ENCODE measurements around the gene DEXI. TPM values are rescaled to one million over a fixed set of nuclear protein-coding genes. Genes with fewer than 3 reads are reported as not detected.

The DEXI gene
- total RNA-seq, 2 donors from 2014 or later = 22.9 to 24.6 TPM

DNA sequence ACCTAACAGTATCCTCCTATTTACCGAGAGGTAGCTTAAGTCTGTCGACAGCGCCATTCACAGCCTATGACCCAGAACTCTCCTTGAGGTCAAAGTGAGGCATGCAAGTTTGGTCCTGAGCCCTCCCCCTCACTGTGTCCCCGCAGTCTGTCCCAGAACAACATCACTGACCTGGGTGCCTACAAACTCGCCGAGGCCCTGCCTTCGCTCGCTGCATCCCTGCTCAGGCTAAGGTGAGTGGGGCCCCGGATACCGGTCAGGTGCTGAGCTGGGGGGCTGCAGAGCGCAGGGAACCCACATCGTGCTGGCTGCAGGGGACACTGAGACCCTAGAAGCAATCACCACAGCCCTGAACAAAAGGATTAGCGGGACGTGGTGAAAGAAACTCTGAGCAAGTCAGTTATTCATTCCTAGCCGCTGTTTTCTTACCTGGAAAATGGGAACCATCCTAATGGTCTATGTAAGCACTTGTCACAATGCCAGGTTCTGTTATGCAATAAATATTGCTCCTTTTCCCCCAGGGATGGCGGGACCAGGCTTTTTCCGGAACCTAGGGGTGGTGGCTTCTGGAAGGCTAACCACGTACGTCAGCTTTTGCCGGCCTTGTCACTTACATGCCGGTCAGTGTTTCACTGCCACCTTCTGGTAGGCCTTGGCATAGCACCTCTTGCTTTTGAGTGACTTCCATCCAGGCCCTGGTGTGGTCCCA lies 23.8 kb downstream of the DEXI start:
- ATAC-seq (peak; percentile 92), DNase-seq (peak; percentile 82 to 93)
- intact Hi-C loops (cut with DNase I, micrococcal nuclease) = loop anchor here in 1 of 2 donors (10.0 kb wide), 2 partner anchors 174 to 404 kb away; partner anchors contain the start of gene NUBP1

DNA sequence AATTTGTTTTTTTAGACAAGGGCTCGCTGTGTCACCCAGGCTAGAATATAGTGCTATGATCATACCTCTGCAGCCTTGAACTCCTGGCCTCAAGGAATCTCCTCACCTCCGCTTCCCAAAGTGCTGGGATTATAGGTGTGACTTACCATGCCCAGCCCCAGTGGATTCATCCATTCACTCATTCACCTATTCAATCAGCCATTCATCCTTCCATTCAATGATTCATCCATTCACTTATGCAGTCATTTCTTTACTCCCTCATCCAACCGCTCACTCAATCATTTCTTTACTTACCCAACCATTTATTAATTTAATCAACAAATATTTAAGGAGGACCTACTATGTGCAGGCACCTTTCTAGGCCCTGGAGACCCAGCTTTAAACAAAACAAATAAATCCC lies 25.7 kb downstream of the DEXI start:
- no peak for ATAC-seq
- DNase-seq = no peak
- intact Hi-C loops (cut with DNase I, micrococcal nuclease) = loop anchor here in 1 of 2 donors (10.0 kb wide), 2 partner anchors 172 to 402 kb away; partner anchors contain the start of gene NUBP1

DNA sequence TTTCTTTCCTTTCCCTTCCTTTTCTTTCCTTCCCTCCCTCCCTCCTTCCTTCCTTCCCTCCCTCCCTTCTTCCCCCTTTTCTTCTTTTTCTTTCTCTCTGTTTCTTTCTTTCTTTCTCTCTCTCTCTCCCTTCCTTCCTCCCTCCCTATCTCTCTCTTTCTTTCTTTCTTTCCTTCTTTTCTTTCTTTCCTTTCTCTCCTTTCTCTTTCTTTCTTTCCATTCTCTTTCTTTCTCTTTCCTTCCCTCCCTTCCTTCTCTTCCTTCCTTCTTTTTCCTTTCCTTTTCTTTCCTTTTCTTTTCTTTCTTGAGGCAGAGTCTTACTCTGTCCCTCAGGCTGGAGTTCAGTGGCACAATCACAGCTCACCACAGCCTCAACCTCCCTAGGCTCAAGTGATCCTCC lies 31.0 kb downstream of the DEXI start:
- DNase-seq (no peak), ATAC-seq (no peak)
- intact Hi-C loops (cut with DNase I, micrococcal nuclease) = loop anchor here in 1 of 2 donors (10.0 kb wide), 2 partner anchors 166 to 396 kb away; partner anchors contain the start of gene NUBP1

DNA sequence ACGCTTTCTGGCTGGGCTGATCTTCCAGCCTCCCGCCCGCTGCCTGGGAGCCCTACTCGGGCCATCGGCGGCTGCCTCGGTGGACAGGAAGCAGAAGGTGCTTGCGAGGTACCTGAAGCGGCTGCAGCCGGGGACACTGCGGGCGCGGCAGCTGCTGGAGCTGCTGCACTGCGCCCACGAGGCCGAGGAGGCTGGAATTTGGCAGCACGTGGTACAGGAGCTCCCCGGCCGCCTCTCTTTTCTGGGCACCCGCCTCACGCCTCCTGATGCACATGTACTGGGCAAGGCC lies 34.6 kb downstream of the DEXI start:
- ATAC-seq (no peak), DNase-seq (no peak)
- intact Hi-C loops (cut with DNase I, micrococcal nuclease) = no loop called here

DNA sequence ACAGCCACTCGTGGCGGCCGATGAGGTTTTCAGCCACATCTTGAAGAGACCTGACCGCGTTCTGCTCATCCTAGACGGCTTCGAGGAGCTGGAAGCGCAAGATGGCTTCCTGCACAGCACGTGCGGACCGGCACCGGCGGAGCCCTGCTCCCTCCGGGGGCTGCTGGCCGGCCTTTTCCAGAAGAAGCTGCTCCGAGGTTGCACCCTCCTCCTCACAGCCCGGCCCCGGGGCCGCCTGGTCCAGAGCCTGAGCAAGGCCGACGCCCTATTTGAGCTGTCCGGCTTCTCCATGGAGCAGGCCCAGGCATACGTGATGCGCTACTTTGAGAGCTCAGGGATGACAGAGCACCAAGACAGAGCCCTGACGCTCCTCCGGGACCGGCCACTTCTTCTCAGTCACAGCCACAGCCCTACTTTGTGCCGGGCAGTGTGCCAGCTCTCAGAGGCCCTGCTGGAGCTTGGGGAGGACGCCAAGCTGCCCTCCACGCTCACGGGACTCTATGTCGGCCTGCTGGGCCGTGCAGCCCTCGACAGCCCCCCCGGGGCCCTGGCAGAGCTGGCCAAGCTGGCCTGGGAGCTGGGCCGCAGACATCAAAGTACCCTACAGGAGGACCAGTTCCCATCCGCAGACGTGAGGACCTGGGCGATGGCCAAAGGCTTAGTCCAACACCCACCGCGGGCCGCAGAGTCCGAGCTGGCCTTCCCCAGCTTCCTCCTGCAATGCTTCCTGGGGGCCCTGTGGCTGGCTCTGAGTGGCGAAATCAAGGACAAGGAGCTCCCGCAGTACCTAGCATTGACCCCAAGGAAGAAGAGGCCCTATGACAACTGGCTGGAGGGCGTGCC lies 35.1 kb downstream of the DEXI start:
- ATAC-seq (no peak), DNase-seq (no peak)
- intact Hi-C loops (cut with DNase I, micrococcal nuclease) = no loop called here

DNA sequence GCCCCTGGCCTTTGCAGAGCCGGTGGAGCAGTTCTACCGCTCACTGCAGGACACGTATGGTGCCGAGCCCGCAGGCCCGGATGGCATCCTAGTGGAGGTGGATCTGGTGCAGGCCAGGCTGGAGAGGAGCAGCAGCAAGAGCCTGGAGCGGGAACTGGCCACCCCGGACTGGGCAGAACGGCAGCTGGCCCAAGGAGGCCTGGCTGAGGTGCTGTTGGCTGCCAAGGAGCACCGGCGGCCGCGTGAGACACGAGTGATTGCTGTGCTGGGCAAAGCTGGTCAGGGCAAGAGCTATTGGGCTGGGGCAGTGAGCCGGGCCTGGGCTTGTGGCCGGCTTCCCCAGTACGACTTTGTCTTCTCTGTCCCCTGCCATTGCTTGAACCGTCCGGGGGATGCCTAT lies 35.8 kb downstream of the DEXI start:
- ATAC-seq (no peak), DNase-seq (no peak)
- intact Hi-C loops (cut with DNase I, micrococcal nuclease) = no loop called here

DNA sequence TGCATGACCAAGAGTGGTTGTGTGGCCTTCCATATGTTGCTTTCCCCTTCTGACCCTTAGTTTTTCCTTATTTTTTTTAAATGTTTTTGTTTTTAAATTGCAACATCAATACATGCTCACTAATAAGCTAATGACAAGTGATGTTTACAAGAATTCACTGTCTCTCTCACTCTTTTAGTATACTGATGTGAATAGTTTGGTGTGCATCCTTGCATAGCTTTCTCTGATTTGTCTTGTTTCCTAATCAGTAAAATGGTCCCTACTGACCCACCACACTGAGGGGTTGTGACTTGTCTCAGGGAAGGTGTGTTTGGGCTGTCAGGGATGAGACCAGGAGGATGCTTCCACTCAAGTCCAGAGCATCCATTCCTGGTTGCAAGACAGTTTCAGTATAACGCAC lies 39.3 kb downstream of the DEXI start:
- no peak for ATAC-seq
- DNase-seq = no peak
- intact Hi-C loops (cut with DNase I, micrococcal nuclease) = no loop called here

DNA sequence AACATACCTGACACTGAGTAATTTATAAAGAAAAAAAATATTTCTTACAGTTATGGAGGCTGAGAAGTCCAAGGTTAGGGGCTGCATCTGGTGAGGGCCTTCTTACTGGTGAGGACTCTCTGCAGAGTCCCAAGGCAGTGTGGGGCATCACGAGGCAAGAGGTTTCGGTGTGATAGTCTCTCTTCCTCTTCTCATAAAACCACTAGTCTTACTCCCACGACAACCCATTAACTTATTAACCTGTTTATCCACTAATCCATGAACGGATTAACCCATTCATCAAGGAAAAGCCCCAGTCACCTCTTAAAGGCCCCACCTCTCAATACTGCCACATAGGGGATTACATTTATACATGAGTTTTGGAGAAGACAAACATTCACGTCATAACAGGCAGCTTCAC lies 45.1 kb downstream of the DEXI start:
- intact Hi-C loops (cut with DNase I, micrococcal nuclease) = loop anchor here in 1 of 2 donors (10.0 kb wide), 1 partner anchor 132 kb away; no protein-coding TSS in a partner anchor
- DNase-seq = no peak
- no peak for ATAC-seq

DNA sequence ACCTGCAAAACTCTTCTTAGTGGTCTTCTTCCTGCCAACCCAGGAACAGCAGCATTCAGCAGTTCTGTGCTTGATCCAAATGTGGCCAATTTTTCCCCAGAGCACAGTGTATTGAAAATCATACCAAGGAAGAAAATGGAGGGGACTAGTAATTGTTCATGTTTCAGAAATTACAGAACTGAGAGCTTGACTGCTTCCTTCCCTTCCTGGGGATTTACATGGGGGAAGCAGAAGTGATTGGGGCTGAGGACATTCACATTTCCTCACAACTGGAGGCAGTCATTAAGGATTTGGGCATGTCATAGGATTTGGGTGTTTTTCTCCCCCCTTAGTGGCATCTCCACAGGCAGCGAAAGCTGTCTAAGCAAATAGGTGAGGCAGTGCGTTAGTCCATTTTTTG lies 45.5 kb downstream of the DEXI start:
- intact Hi-C loops (cut with DNase I, micrococcal nuclease) = loop anchor here in 1 of 2 donors (10.0 kb wide), 1 partner anchor 132 kb away; no protein-coding TSS in a partner anchor
- ATAC-seq (no peak), DNase-seq (no peak)

DNA sequence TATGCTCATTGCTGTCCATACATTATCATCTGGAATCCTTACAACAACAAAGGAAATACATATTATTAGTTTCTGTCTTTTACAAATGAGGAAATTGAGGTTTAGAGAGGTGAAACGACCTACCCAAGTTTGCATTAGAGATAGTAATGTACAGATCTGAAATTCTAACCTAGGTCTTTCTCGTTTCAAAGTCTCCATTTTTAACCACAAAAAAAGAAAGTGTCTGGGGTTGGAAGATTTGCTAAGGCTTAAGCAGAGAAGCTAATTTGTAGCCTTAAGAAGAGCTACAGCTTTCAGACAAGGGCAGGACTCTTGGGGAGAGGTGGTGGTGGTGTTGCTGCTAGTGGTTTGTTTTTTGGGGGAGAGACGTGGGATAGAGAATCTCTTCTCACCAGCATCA lies 46.1 kb downstream of the DEXI start:
- intact Hi-C loops (cut with DNase I, micrococcal nuclease) = loop anchor here in 1 of 2 donors (10.0 kb wide), 1 partner anchor 131 kb away; no protein-coding TSS in a partner anchor
- ATAC-seq = no peak
- DNase-seq = no peak

DNA sequence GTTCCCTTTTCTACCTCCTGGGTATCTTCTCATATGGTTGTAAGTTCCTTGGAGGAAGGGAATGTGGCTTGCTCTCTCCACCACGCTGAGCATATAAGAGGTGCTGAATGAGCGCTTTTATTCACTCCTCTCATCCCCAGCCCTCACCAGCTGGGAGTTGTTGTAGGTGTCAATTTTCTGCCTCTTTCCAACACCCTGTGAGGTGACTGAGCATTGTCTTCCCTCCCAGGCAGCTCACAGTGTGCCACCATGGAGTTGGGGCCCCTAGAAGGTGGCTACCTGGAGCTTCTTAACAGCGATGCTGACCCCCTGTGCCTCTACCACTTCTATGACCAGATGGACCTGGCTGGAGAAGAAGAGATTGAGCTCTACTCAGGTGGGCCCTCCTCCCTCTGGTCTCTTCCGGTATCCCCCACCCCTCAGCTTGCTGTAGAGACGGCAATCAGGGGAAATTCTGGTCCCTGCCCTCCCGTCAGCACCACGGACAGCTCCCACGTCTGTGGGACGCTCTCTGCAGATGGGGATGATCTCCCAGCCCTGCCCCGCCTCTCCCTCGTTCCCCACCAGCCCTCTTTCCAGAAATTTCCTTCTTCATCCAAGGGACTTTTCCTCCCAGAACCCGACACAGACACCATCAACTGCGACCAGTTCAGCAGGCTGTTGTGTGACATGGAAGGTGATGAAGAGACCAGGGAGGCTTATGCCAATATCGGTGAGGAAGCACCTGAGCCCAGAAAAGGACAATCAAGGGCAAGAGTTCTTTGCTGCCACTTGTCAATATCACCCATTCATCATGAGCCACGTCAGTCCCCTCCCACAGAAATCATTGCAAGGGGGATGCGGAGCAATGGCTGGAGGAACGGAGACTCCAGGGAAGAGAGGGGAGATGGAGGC lies 47.0 kb downstream of the DEXI start:
- ATAC-seq = no peak
- DNase-seq = peak in 1 of 2 donors; percentile 73
- intact Hi-C loops (cut with DNase I, micrococcal nuclease) = loop anchor here in 1 of 2 donors (10.0 kb wide), 1 partner anchor 130 kb away; no protein-coding TSS in a partner anchor

DNA sequence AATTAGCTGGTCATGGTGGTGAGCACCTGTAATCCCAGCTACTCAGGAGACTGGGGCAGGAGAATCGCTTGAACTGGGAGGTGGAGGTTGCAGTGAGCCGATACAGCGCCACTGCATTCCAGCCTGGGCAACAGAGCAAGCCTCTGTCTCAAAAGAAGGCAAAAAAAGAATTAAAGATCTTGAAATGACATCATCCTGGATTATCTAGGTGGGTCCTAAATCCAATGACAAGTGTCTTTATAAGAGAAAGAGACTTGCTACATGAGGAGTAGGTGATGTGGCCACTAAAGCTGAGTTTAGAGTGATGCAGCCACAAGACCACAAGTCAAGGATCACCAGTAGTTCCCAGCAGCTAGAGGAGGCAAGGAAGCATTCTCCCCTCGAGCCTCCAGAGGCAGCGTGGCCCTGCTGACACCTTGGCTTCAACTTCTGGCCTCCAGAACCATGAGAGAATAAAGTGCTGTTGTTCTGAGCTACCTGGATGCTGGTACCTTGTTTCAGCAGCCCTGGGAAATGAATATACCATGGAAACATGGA lies 49.4 kb downstream of the DEXI start:
- ATAC-seq = no peak
- no peak for DNase-seq
- intact Hi-C loops (cut with DNase I, micrococcal nuclease) = loop anchor here in 1 of 2 donors (10.0 kb wide), 1 partner anchor 128 kb away; no protein-coding TSS in a partner anchor

DNA sequence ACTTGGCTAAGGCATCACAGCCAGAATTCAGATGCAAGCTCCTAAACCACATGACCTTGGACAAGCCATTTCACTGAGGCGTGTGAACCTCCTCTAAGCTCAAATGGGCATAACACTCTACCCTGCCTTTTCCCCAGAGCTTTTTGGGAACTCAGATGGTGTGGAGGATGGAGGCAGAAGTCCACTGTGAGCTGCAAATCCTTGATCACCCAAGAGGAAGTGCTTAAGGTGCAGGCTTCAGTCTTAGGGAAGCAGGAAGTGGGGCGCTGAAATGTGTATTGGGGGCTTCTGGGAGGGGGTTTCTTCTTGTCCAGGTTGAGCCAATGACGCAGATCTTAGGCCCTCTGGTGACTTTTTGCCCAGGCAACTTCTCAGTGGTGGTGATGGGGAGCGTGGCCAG lies 52.4 kb downstream of the DEXI start:
- ATAC-seq (no peak), DNase-seq (no peak)
- intact Hi-C loops (cut with DNase I, micrococcal nuclease) = loop anchor here in 1 of 2 donors (10.0 kb wide), 1 partner anchor 125 kb away; no protein-coding TSS in a partner anchor

DNA sequence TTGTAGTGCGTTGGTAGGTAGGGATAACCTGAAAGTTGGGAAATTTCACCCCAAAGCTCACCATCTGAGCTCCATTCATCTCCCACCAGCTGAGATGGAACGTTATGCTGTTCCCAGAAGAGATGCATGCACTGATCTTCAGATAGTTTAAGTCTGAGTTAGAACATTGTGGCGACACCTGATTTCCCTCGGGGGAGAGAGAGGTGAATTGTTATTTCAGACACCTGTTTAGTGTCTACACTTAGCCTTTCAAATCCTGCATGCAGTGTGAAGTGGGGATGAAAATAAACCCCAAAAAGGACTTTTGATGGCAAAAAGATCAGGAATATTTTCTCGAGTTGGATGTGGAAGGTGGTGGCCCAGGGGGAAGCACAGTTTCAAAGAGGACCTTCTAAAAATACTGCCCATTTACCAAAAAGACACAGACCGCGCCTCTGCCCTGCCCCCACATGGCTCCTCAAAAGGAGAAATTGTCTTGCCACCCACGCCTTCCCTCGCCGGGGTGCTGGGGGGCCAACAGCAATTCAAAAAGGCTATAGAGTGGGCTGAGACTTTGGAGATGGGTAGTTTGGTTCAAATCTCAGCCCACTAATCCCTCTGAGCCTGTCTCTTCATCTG lies 53.8 kb downstream of the DEXI start:
- intact Hi-C loops (cut with DNase I, micrococcal nuclease) = no loop called here
- DNase-seq = peak in 1 of 2 donors; percentile 49
- no peak for ATAC-seq

DNA sequence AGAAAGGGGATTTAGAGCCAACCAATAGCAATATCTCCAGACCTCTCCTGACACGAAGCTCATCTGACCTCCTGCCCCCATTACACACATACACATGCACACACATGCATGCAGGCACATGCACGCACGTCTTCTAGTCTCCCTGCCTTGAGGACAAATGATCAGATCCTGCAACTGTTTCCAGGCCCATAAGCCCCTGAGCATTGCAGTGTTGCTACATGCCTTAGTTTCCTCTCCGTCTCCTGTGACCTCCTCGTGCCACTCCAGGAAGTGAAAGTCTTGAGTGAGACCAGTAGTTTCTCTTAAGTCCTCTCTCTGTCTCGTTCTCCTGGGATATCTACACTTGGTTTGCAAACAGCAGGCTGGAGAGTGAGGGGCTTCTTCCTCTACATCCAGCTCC lies 57.0 kb downstream of the DEXI start:
- ATAC-seq = no peak
- DNase-seq = no peak
- intact Hi-C loops (cut with DNase I, micrococcal nuclease) = no loop called here

DNA sequence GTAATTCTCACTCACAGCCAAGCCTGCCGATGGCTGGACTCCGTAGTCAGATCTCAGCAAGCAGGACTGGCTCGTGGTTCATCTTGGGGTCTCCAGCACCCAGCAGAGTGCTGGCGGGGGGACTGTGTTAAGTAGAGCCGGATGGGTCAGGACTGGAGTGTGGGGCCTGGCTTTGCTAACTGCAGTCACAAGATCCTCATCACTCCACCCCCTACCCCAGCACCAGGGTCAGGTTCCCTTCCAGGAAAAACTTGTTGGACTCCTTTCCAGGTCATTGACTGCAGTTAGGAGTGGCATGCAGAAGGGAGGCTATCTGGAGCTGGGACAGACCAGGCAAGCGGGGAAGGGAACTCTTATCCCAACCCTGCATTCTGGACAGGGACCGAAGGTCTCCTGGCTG lies 59.3 kb downstream of the DEXI start:
- intact Hi-C loops (cut with DNase I, micrococcal nuclease) = no loop called here
- DNase-seq (no peak), ATAC-seq (no peak)

DNA sequence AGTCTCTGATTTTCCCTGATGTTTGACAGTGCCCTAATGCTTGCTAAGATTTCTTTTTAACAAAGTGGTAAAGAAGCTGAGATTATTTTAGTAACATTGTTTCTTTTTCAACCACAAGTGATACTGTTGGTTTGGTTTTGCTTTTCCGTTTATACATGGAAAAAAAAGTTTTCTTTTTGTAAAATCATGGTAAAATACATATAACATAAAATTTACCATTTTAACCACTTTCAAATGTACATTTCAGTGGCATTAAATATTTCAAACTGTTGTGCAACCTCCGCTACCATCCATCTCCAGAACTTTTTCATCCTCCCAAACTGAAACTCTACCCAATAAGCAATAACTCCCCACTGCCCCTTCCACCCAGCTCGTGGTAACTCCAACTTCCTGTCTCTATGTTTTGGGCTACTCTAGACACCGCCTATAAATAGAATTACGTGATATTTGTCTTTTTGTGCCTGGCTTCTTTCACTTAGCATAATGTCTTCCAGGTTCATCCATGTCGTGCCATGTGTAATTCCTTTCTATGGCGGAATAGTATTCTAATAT lies 60.7 kb downstream of the DEXI start:
- intact Hi-C loops (cut with DNase I, micrococcal nuclease) = no loop called here
- DNase-seq (no peak), ATAC-seq (no peak)

Data from left colon (tissue), 2 donors.